Measurements from ENCODE around the gene GCAT.

- TF ChIP-seq POLR2A (IDR thresholded peaks at IDR 0.05) (no peak), CTCF (IDR thresholded peaks at IDR 0.05) (no peak)
These were observed 38.7 kb upstream of the GCAT start for GRCh38 chr22:37769056-37769455.

Measured in esophagus squamous epithelium (tissue), 4 donors.